GM21825 (cell line): Measurements from ENCODE around the gene RAB21.

Experiments used
- ATAC-seq: cut with Tn5 transposase; IDR thresholded peaks from one replicate; pipeline ENCODE4 v1.9.1; 2021; ENCODE audit warnings: mild to moderate bottlenecking, moderate library complexity; ENCODE audit not compliant: unreplicated experiment

RAB21 gene

DNA sequence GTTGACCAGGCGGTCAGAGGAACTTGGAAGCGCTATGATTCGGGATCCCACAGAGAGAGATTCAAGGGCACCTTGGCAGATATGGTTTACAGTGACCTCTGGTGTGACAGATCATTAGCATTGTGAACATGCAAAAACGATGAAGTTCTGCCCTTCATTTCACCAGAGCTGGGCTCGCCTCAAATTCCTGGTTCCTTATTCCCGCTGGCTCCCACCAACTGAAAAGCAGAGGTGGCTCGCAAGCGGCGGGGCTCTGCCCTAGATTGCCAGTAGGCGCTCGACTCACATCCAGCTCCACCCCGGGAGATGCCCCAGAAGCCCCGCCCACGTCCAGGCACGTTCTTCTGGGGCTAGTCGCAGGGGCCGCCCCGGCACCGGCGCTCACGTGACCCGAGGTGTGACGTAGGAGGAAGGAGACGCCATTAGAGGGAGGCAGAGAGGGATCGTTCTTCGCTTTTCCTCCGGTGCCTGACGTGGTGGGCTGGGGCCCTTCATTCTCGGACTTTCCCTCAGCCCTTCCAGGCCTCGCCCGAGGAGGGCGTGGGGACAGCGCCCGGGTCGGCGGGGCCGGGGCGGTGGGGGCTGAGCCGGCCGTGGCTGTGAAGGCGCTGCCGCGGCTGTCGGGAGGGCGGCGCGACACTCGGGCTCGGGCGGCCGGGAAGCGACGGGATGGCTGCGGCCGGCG lies at the start of gene RAB21:
TSS of gene RAB21 (plus strand) at position 403 of the 685 bp plus-strand sequence. CDS start at position 670, 267 bp downstream.
- ATAC-seq: peak; percentile 96

DNA sequence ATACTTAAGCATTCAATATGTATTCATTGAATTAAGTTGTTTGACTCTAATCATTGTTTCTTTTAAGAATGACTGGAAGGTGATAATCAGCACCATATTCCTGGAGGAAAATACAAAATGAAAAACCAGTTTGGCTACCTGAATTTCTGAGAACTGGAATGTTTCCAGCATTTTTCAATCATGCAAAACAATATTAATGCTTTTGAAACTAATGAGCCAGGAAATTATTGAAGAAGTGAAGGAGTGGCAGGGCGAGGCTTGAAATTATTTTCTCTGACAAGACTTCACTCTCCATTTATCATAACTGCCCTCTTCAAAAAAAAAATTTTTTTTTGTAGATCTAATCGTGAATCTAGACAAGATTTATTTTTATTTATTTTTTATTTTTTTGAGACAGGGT lies 49.7 kb upstream of the RAB21 start:
- ATAC-seq: no peak

DNA sequence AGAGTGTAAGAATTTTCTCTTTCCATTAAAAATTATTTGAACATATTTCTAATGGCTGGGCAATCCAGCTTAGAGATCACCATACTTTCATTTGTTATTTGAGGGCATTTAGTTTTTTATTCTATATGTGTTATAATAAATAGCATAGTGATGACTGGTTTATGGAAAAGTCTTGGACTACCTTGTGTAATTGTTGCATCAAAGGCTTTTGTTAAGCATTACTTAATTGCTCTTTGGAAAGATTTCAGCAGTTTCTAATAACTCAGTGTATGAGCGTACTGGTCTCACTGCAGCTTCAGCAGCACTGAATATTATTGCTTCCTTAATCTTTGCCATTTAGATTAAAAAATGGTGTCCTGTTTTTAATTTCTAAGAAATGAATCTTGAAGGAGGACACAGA lies 46.0 kb upstream of the RAB21 start:
- no peak for ATAC-seq

DNA sequence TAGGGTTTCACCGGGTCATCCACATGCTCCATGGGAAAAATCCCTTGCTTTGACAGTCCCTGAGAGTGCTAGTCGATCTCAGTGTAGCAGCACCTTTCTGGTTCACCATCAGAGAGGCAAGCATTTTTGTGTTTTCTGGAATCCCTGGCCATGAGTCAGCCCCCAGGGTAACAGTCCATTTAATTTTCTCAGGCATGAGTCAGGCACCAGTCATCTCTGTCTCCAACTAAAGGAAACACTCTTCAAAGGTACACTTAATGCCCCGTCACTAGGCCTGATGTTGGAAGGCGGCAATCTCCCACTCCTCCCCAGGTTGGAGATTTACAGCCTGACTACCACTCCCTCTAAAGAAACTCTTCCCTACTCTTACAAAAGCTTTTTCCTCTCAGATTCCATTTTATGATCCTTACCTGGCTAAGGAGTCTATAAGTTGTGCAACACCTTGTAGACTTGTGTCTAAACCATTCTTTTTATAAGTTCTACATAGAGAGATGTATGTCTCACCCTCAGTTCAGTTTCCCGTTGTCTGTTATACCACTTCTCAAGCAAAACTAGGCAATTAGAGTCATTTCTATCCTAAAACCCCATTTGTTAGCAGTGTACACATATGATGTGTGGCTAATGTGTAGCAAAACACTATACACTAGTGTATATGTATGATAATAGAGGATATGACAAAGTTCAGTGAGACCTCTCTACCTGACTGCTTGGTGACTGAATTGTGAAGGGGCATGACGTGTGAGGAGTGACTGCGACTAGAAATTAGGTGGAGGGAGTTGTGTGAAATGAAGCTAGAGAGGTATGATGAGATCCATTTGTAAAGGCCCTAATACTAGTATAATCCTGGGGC lies 44.2 kb upstream of the RAB21 start:
- no peak for ATAC-seq

DNA sequence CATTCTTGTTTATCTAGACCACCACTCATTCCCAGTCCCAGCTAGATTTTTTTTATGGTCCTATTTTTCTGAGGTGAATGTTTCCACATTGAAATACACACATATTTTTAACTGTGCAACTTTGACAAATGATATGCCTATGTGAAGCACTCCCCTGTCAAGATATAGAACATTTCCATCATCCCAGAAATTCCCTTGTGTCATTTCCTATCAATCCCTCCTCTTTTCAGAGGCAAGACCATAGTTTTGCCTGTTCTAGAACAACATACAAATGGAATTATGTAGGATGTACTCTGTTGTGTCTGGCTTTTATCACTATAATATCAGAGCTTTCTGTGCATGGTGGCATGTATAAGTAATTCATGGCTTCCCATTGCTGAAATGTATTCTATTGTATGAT lies 36.1 kb upstream of the RAB21 start:
- ATAC-seq: no peak

DNA sequence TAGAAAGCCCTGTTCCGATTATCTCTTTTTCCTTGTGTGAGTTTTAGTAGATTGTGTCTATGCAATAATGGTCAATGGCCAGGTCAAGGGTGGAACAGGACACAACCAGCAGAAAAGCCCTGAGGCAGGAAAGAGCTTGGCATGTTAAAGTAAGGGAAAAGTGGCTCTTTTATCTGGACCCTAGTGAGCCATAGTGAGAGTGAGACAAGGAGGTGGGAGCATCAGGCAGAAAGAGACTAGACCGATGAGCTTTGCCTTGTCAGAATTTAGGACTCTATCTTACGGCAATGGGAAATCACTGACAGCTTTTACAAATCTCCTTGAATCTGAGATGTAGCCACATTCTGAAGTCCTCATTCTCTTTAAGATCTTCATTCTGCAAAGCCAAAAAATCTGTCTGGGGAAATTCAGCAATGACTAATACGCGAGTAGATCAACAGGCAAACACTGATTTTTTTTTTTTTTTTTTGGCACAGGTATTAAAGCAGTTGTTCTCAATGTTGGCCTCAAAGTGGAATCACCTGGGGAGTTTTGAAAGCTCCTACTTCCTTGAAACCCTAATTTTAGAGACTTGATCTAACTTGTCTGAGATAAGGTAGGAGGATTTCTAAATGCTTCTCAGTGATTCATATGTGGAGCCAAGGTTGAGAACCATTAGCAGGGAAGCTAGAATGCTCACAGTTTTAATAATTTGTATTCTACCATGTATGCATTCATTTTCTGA lies 34.9 kb upstream of the RAB21 start:
- no peak for ATAC-seq

DNA sequence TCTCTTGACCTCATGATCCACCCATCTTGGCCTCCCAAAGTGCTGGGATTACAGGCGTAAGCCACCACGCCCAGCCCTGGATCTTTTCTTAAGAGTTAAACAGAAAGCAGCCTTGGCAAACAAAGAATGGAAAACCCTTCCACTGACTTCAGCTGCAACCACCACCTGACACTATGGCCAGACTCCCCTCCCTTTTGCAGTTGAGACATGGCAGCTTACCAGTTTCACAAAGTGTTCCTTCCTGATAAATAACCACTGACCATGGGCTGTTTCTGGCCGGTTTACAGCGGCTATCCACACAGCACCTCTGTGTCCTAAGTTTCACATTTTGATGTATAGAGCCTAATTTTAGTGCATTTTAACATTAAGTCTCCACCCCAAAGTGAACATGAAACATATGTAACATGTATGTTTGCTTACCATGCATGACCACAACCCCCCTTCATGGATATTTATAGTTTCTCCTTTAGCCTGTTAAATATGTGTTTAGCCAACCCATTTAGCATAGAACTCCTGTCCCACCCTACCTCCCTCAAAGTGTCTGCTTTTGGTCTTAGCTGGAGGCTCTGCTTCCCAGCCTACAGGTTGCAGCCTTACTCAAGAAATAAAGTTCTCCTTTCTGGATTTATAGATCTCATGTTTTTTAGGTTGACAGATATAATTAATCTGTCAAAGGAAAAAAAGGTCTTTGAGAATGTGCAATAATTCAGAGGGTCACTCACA lies 32.7 kb upstream of the RAB21 start:
- ATAC-seq: no peak

GRCh38 chr12:71725011-71725410 lies 29.7 kb upstream of the RAB21 start:
- no peak for ATAC-seq

GRCh38 chr12:71726548-71726947 lies 28.1 kb upstream of the RAB21 start:
- ATAC-seq: no peak

DNA sequence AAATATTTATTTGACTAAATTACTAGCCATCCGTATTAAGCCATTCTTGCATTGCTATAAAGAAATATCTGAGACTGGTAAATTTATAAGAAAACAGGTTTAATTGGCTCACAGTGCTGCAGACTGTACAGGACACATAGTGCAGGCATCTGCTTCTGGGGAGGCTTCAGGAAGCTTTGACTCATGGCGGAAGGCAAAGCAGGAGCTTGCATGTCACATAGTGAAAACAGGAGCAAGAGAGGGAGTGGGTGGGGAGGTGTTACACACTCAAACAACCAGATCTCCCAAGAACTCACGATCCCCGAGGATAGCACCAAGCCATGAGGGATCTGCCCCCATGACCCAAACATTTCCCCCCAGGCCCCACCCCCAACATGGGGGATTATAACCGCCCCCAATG lies 26.7 kb upstream of the RAB21 start:
- ATAC-seq: no peak

DNA sequence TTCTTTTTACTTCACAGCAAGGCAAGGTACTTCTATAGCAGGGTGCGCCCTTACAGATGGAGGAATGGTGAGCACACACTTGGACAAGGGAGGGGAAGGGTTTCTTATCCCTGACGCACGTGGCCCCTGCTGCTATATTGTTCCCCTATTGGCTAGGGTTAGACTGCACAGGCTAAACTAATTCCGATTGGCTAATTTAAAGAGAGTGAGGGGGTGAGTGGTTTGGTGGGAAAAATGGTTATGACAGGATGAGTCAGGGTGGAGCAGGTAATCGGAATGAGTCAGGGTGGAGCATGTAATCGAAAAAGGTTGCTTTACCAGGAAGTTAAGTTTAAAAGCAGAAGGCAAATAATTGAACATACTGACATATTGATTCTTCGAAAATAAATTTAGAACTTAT lies 23.7 kb upstream of the RAB21 start:
- ATAC-seq: no peak

GRCh38 chr12:71731439-71732356 lies 23.0 kb upstream of the RAB21 start:
- no peak for ATAC-seq

GRCh38 chr12:71732357-71732712 lies 22.3 kb upstream of the RAB21 start:
- ATAC-seq: no peak

- no peak for ATAC-seq
Measured at GRCh38 chr12:71737197-71737596, 17.5 kb upstream of the RAB21 start.

DNA sequence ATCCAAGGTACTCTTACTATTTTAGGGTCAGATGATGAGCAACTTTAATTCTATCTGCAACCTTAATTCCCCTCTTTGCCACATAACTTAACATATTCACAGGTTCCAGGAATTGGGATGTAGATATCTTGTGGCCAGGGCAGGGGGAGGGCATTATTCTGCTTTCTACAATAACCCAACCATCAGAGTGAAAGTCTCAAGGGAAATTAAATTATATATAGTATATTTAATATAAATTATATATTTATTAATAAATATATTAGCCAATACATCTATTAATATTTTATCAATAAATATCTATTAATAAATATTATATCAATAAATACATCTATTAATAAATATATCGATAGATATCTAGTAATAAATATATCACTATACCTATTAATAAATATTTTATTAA lies 11.7 kb upstream of the RAB21 start:
- no peak for ATAC-seq

- no peak for ATAC-seq
Measured at GRCh38 chr12:71744522-71745300, 10.0 kb upstream of the RAB21 start.

- ATAC-seq: peak; percentile 90
Measured at GRCh38 chr12:71746974-71747611, 7.6 kb upstream of the RAB21 start.

GRCh38 chr12:71748081-71748850 lies 6.4 kb upstream of the RAB21 start:
- ATAC-seq: no peak
